AG09309 (cell line): ENCODE data around the gene FCN3.
A peak's percentile ranks its signal among the peaks of the same experiment; 100 is the strongest.

Experiments
- DNase-seq: peaks from one replicate; pipeline ENCODE4 v3.0.0-alpha.2; 2010; ENCODE audit warnings: low read depth
- H3K4me3 ChIP-seq: 2 replicates; pipeline ENCODE4 v1.5.1; 2011; ENCODE audit warnings: mild to moderate bottlenecking, low read depth, low read length, moderate library complexity; ENCODE audit not compliant: control insufficient read depth
- CTCF ChIP-seq: IDR thresholded peaks from 2 replicates; pipeline ENCODE4 v1.5.1; 2011; ENCODE audit warnings: mild to moderate bottlenecking, low read depth, low read length, inconsistent platforms; ENCODE audit not compliant: insufficient read depth, control insufficient read depth; ENCODE audit errors: missing control alignments

The FCN3 gene

GRCh38 chr1:27405074-27405473 lies 30.4 kb upstream of the FCN3 start:
- no peak for TF ChIP-seq CTCF
- H3K4me3 ChIP-seq: no peak overlapping the region
- DNase-seq: peak; percentile 45

- no peak for DNase-seq
- no peak for TF ChIP-seq CTCF
- no peak overlapping the region for H3K4me3 ChIP-seq
These were observed 29.3 kb upstream of the FCN3 start for GRCh38 chr1:27403931-27404330.

- DNase-seq: no peak
- H3K4me3 ChIP-seq: no peak overlapping the region
- no peak for TF ChIP-seq CTCF
These were observed 28.6 kb upstream of the FCN3 start for GRCh38 chr1:27403065-27403726.

- H3K4me3 ChIP-seq: no peak overlapping the region
- peak; percentile 77 for TF ChIP-seq CTCF
- DNase-seq: peak; percentile 35
These were observed 27.7 kb upstream of the FCN3 start for GRCh38 chr1:27402349-27402754.

- DNase-seq: no peak
- no peak for TF ChIP-seq CTCF
- H3K4me3 ChIP-seq: no peak overlapping the region
These were observed 26.3 kb upstream of the FCN3 start for GRCh38 chr1:27400963-27401341.

- no peak for DNase-seq
- no peak overlapping the region for H3K4me3 ChIP-seq
- TF ChIP-seq CTCF: no peak
These were observed 25.7 kb upstream of the FCN3 start for GRCh38 chr1:27400082-27400962.
